Common myeloid progenitor, CD34-positive (primary cell): ENCODE measurements around the gene NRROS.

Experiments
- CTCF ChIA-PET: fragments of 350-600 bp; sonication (Branson Sonifier 250); formaldehyde crosslinking; loops from one replicate; lab custom pipeline; 2021; ENCODE audit warnings: antibody characterized with exemption; lab: Charles Lee
- POLR2A ChIA-PET: fragments of 350-600 bp; sonication (Branson Sonifier 250); formaldehyde crosslinking; loops from one replicate; lab custom pipeline; 2021; ENCODE audit warnings: antibody characterized with exemption; lab: Charles Lee
- DNase-seq, 3 donors: peaks; one replicate each; pipeline versions ENCODE4 v3.0.0 to v3.0.0-alpha.2; 2013
- H3K27ac ChIP-seq, 2 experiments: 1 replicate in 1 of 2; 2 replicates in 1 of 2; pipeline ENCODE4 v1.7.0; 2013; ENCODE audit warnings: inconsistent platforms in 2 of 2, low read length in 2 of 2, mild to moderate bottlenecking in 2 of 2, low read depth in 1 of 2, moderate library complexity in 1 of 2; ENCODE audit not compliant: severe bottlenecking in 2 of 2, insufficient read depth in 1 of 2, poor library complexity in 1 of 2
- H3K27me3 ChIP-seq, 5 experiments: replicated peaks in 2 of 5; 1 replicate in 3 of 5; 2 replicates in 2 of 5; pipeline versions ENCODE4 v1.6.1 to v1.7.0; 2013; ENCODE audit warnings: low read length in 4 of 5, mild to moderate bottlenecking in 2 of 5, moderate library complexity in 2 of 5, inconsistent platforms in 1 of 5; ENCODE audit not compliant: insufficient read depth in 5 of 5, control insufficient read depth in 4 of 5
- H3K36me3 ChIP-seq, 4 experiments: 1 replicate in 2 of 4; 2 replicates in 2 of 4; pipeline versions ENCODE4 v1.6.1 to v1.7.0; 2013; ENCODE audit warnings: low read length in 3 of 4, control low read depth in 1 of 4, mild to moderate bottlenecking in 1 of 4; ENCODE audit not compliant: control insufficient read depth in 4 of 4, insufficient read depth in 4 of 4
- H3K4me1 ChIP-seq, 4 experiments: 1 replicate in 3 of 4; 2 replicates in 1 of 4; pipeline versions ENCODE4 v1.6.1 to v1.7.1; 2013; ENCODE audit warnings: low read length in 3 of 4, mild to moderate bottlenecking in 3 of 4, control low read depth in 1 of 4, inconsistent platforms in 1 of 4, moderate library complexity in 1 of 4; ENCODE audit not compliant: control insufficient read depth in 4 of 4, insufficient read depth in 4 of 4; ENCODE audit errors: control extremely low read depth in 1 of 4
- H3K4me3 ChIP-seq, 7 experiments: 1 replicate in 4 of 7; 2 replicates in 3 of 7; pipeline versions ENCODE4 v1.5.1 to v1.7.0; 2013; ENCODE audit warnings: mild to moderate bottlenecking in 7 of 7, low read length in 6 of 7, moderate library complexity in 6 of 7, inconsistent platforms in 2 of 7, low read depth in 2 of 7, control low read depth in 1 of 7; ENCODE audit not compliant: insufficient read depth in 4 of 7, control insufficient read depth in 1 of 7; ENCODE audit errors: extremely low read depth in 1 of 7
- H3K9me3 ChIP-seq, 5 experiments: 1 replicate in 4 of 5; 2 replicates in 1 of 5; pipeline versions ENCODE4 v1.6.1 to v1.7.1; 2013; ENCODE audit warnings: low read length in 4 of 5, mild to moderate bottlenecking in 2 of 5, inconsistent platforms in 1 of 5, low read depth in 1 of 5, moderate library complexity in 1 of 5; ENCODE audit not compliant: control insufficient read depth in 4 of 5, insufficient read depth in 2 of 5; ENCODE audit errors: control extremely low read depth in 1 of 5
- WGBS: methylation state at CpG from one replicate; pipeline ENCODE4 v1.1.5; 2013; ENCODE audit not compliant: insufficient coverage; 5-methylcytosine and 5-hydroxymethylcytosine counted together

The NRROS gene

DNA sequence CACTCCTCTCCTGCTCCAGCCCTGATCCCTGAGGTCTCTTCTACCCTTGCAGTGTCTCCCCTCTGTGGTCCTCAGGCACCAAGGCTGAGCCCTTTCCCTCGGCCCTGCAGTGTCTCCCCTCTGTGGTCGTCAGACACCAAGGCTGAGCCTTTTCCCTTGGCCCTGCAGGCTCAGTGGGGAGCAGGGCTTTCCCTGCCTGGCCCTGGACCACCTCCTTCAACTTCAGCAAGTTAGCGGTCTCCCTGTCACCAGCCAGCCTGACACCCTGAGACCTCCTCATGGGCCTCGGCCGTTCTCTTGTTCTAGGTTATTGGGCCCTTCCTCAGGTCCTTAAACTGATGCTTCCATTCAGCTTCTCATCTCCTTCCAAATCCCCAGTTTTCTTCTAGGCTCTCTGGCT lies 4.3 kb downstream of the NRROS start:
- H3K36me3 ChIP-seq, result peaks cover 10 to 73% (median 34%) of the 10 kb centered on the region in 4 experiments
- CTCF ChIA-PET, result interaction anchor here (2.4 to 20.3 kb wide), 3 partner anchors 11 to 34 kb away, joined by 9 to 306 read pairs (median 16); no protein-coding TSS in a partner anchor
- no peaks in the 10 kb centered on the region for H3K27me3 ChIP-seq
- POLR2A ChIA-PET, result no interaction called here
- peak overlapping the region in 2 of 7 experiments; percentile 91 to 92 for H3K4me3 ChIP-seq
- no peak for DNase-seq
- peaks cover 20 to 86% (median 68%) of the 10 kb centered on the region in 4 experiments for H3K4me1 ChIP-seq
- H3K9me3 ChIP-seq, result no peaks in the 10 kb centered on the region
- 76% methylated on average over 5 of the region's 5 CpGs for WGBS
- H3K27ac ChIP-seq, result peak overlapping the region; percentile 41 to 89

- H3K4me1 ChIP-seq, result peaks cover 20 to 86% (median 73%) of the 10 kb centered on the region in 4 experiments
- peaks cover 10 to 83% (median 39%) of the 10 kb centered on the region in 4 experiments for H3K36me3 ChIP-seq
- CTCF ChIA-PET, result interaction anchor here (0.8 to 20.3 kb wide), 7 partner anchors 9 to 116 kb away, joined by 3 to 306 read pairs (median 5); no protein-coding TSS in a partner anchor
- H3K27me3 ChIP-seq, result no peaks in the 10 kb centered on the region
- POLR2A ChIA-PET, result interaction anchor here (1.1 kb wide), 1 partner anchor 32 kb away, joined by 3 read pairs; no protein-coding TSS in a partner anchor
- H3K9me3 ChIP-seq, result no peaks in the 10 kb centered on the region
- H3K4me3 ChIP-seq, result peak overlapping the region in 1 of 7 experiments; percentile 4
- peak overlapping the region in 1 of 2 experiments; percentile 7 for H3K27ac ChIP-seq
- peak in 1 of 3 donors; percentile 46 for DNase-seq
- WGBS, result 64% methylated on average over 2 of the region's 4 CpGs
Measured at GRCh38 chr3:196645096-196645495, 5.6 kb downstream of the NRROS start.

DNA sequence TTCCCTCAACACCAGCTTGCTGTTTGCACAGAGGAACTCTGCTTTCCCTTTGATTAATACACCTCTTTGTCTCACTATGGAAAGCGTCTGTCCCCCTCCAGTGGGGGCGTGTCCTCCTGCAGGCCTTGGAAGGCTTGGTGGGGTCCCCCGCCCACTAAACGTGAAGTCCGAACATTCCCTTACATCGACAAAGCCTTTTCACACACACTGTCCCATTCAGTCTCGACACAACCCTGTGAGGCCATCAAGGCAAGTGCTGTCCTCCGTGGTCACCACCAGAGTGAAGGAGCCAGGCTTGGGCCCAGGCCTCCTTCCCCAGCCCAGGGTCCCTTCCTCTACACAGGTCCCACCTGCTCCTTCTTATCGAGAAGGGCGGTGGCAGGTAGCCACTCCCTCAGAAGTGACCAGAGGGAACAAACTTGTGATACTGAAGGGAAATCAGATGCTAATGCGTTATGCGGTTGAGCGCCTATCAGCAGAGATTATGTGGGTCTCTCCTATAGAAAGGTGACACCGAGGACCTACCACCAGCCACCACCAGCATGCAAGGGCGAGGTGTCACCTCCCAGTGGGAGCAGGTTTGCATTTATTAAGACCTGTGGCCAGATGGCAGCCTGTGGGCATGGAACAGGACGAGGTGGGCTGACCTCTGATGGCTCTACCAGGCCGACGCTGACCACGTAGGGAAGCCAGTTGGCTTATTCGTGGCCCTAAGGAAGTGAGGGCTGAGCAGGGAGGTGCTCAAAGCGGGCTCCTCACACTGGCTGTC lies 6.6 kb downstream of the NRROS start:
- ChIA-PET CTCF (interaction anchor here (0.5 to 20.3 kb wide), 8 partner anchors 8 to 117 kb away, joined by 3 to 306 read pairs (median 4); no protein-coding TSS in a partner anchor), POLR2A (interaction anchor here (0.6 kb wide), 1 partner anchor 13 kb away, joined by 3 read pairs; no protein-coding TSS in a partner anchor)
- peaks cover 22 to 86% (median 76%) of the 10 kb centered on the region in 4 experiments for H3K4me1 ChIP-seq
- peaks cover 10 to 84% (median 42%) of the 10 kb centered on the region in 4 experiments for H3K36me3 ChIP-seq
- H3K9me3 ChIP-seq, result no peaks in the 10 kb centered on the region
- H3K27ac ChIP-seq, result peak overlapping the region; percentile 33 to 65
- DNase-seq, result no peak
- H3K27me3 ChIP-seq, result no peaks in the 10 kb centered on the region
- H3K4me3 ChIP-seq, result no peak overlapping the region
- 80% methylated on average over 15 of the region's 21 CpGs for WGBS

DNA sequence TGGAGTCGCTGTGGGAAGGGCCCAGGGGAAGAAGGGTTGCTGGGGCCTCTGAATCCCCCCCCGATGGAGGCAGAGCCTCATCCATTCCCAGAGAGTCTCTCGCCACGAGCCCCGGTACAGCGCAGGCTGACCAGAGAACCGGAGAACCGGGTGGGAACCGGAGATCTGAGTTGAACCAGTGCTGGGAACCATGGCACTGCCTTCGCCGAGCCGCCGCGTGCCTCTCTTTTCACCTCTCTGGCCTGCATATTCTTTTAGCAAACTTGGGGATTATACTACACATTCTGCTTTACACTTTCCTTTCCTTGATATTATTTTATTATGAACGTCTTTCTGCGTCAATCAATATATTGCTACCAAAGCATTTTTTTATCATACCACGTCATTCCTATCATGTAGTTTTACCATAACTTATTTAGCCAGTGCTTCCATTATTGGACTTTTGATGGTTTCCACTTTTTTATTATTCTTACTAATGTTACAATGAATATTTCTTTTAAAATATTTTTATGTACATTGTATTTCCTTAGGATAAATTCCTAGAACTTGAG lies 7.2 kb downstream of the NRROS start:
- 91% methylated on average over 14 of the region's 17 CpGs for WGBS
- no peak for DNase-seq
- Histone ChIP-seq H3K9me3 (no peaks in the 10 kb centered on the region), H3K27ac (peak overlapping the region in 1 of 2 experiments; percentile 65), H3K4me3 (no peak overlapping the region), H3K27me3 (no peaks in the 10 kb centered on the region), H3K4me1 (peaks cover 18 to 85% (median 76%) of the 10 kb centered on the region in 4 experiments), H3K36me3 (peaks cover 13 to 84% (median 45%) of the 10 kb centered on the region in 4 experiments)
- POLR2A ChIA-PET, result no interaction called here
- CTCF ChIA-PET, result interaction anchor here (0.5 to 1.0 kb wide), 3 partner anchors 9 to 58 kb away, joined by 3 to 4 read pairs (median 3); no protein-coding TSS in a partner anchor

- CTCF ChIA-PET, result interaction anchor here (0.9 to 3.3 kb wide), 7 partner anchors 10 to 42 kb away, joined by 3 to 13 read pairs (median 9); no protein-coding TSS in a partner anchor
- Histone ChIP-seq H3K9me3 (no peaks in the 10 kb centered on the region), H3K36me3 (peaks cover 17 to 88% (median 54%) of the 10 kb centered on the region in 4 experiments), H3K4me3 (no peak overlapping the region), H3K27me3 (no peaks in the 10 kb centered on the region), H3K4me1 (peaks cover 5 to 57% (median 47%) of the 10 kb centered on the region in 4 experiments), H3K27ac (peak overlapping the region in 1 of 2 experiments; percentile 52)
- POLR2A ChIA-PET, result interaction anchor here (0.8 kb wide), 1 partner anchor 53 kb away, joined by 3 read pairs; no protein-coding TSS in a partner anchor
- WGBS, result 40% methylated on average over 5 of the region's 6 CpGs
- peak in 2 of 3 donors; percentile 54 to 62 for DNase-seq
Measured at GRCh38 chr3:196650740-196651311, 11.3 kb downstream of the NRROS start.

GRCh38 chr3:196651819-196652218 lies 12.3 kb downstream of the NRROS start:
- ChIA-PET CTCF (interaction anchor here (1.6 to 3.3 kb wide), 3 partner anchors 11 to 42 kb away, joined by 3 to 13 read pairs (median 9); no protein-coding TSS in a partner anchor), POLR2A (interaction anchor here (0.8 kb wide), 1 partner anchor 54 kb away, joined by 3 read pairs; no protein-coding TSS in a partner anchor)
- H3K9me3 ChIP-seq, result no peaks in the 10 kb centered on the region
- peak overlapping the region in 1 of 2 experiments; percentile 52 for H3K27ac ChIP-seq
- no peak overlapping the region for H3K4me3 ChIP-seq
- H3K4me1 ChIP-seq, result peaks cover 5 to 48% (median 38%) of the 10 kb centered on the region in 4 experiments
- peaks cover 12 to 88% (median 56%) of the 10 kb centered on the region in 4 experiments for H3K36me3 ChIP-seq
- DNase-seq, result no peak
- H3K27me3 ChIP-seq, result no peaks in the 10 kb centered on the region
- 100% methylated on average over 1 of the region's 3 CpGs for WGBS
